HepG2 (cell line): ENCODE results near the gene EXOSC9. TPM values are rescaled to one million over a fixed set of nuclear protein-coding genes. Genes with fewer than 3 reads are reported as not detected.

Experiments used
- ATM ChIP-seq: fragments of 450-650 bp; IDR thresholded peaks from 2 replicates; pipeline ENCODE4 v1.7.1; 2017; ENCODE audit warnings: mild to moderate bottlenecking, borderline replicate concordance
- PLRG1 ChIP-seq: fragments of 450-650 bp; conservative IDR thresholded peaks from 2 replicates; pipeline ENCODE4 v1.6.1; 2016
- REL ChIP-seq: sonication (generic); formaldehyde crosslinking; conservative IDR thresholded peaks from 2 replicates; pipeline ENCODE4 v1.8.0; 2022; ENCODE audit warnings: mild to moderate bottlenecking, missing genetic modification reagents, moderate library complexity
- SP5 ChIP-seq: IDR thresholded peaks from 2 replicates; pipeline ENCODE4 v1.6.1; 2016; ENCODE audit warnings: low read depth, borderline replicate concordance
- TBP ChIP-seq: sonication (generic); formaldehyde crosslinking; IDR thresholded peaks from 2 replicates; pipeline ENCODE4 v1.5.0; 2020; ENCODE audit warnings: missing genetic modification reagents
- ZFP62 ChIP-seq: sonication (generic); formaldehyde crosslinking; IDR thresholded peaks from 2 replicates; pipeline ENCODE4 v1.4.0; 2020; ENCODE audit warnings: missing genetic modification reagents
- ZNF34 ChIP-seq: sonication (generic); formaldehyde crosslinking; IDR thresholded peaks from 2 replicates; pipeline ENCODE4 v1.4.0; 2020; ENCODE audit warnings: mild to moderate bottlenecking, missing genetic modification reagents, borderline replicate concordance
- ZNF792 ChIP-seq: IDR thresholded peaks from 2 replicates; pipeline ENCODE4 v1.6.1; 2016
- ZNF83 ChIP-seq: sonication (generic); formaldehyde crosslinking; IDR thresholded peaks from 2 replicates; pipeline ENCODE4 v1.4.0; 2020; ENCODE audit warnings: missing genetic modification reagents, mild to moderate bottlenecking, borderline replicate concordance
- polyA plus RNA-seq, 8 experiments: library from polyadenylated mRNA; depleted of rRNA in 3 of 8; stranded (reverse) in 7 of 8; unstranded in 1 of 8; fragments of >200 nt; fragmentation: Illumina TruSeq in 4 of 8; extraction: Trizol in 4 of 8; gene quantifications; 2 replicates each; pipeline versions ENCODE4 v1.2.1 to v1.2.3, GENCODE V29; 2011 to 2016; ENCODE audit warnings: low read depth in 4 of 8, missing spikeins in 1 of 8, mixed read lengths in 1 of 8; ENCODE audit not compliant: insufficient read depth in 1 of 8
- total RNA-seq, 5 experiments: library from RNA; depleted of rRNA; stranded (reverse); fragments of >200 nt; fragmentation: Illumina TruSeq; extraction: Trizol; gene quantifications; 2 replicates each; pipeline ENCODE4 v1.2.3, GENCODE V29; 2016; ENCODE audit warnings: low read depth in 1 of 5
- TF ChIP-seq, protein P1 (sequence below): sonication (generic); formaldehyde crosslinking; IDR thresholded peaks from 2 replicates; pipeline ENCODE4 v1.5.1; 2020; ENCODE audit warnings: mild to moderate bottlenecking, missing genetic modification reagents, moderate library complexity
- TF ChIP-seq, protein P2 (sequence below): sonication (generic); formaldehyde crosslinking; conservative IDR thresholded peaks from 2 replicates; pipeline ENCODE4 v1.8.0; 2022; ENCODE audit warnings: mild to moderate bottlenecking, moderate library complexity, missing genetic modification reagents

The EXOSC9 gene
- total and polyA plus RNA-seq, 2 of the 13 experiments (the other 11 are each of a cell fraction or from before 2014, with no cell fraction given): 26.0 to 48.0 TPM

DNA sequence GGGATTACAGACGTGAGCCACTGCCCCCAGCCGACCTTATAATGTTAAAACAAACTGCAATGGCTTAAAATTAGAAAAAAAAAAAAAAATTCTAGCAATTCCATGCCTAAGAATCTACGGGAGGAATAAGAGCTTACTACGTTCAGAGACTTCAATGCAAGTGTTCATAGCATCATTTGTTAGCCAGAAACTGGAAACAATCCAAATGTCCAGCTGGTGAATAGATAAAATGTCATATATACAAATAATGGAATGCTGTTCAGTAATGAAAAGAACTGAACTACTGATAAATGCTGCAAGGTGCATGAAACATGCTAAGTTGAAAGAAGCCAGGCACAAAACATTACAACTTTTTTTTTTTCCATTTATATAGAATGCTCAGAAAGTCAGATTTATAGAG, 5.3 kb downstream of the EXOSC9 start (continued):
- TF ChIP-seq, protein P1, sequence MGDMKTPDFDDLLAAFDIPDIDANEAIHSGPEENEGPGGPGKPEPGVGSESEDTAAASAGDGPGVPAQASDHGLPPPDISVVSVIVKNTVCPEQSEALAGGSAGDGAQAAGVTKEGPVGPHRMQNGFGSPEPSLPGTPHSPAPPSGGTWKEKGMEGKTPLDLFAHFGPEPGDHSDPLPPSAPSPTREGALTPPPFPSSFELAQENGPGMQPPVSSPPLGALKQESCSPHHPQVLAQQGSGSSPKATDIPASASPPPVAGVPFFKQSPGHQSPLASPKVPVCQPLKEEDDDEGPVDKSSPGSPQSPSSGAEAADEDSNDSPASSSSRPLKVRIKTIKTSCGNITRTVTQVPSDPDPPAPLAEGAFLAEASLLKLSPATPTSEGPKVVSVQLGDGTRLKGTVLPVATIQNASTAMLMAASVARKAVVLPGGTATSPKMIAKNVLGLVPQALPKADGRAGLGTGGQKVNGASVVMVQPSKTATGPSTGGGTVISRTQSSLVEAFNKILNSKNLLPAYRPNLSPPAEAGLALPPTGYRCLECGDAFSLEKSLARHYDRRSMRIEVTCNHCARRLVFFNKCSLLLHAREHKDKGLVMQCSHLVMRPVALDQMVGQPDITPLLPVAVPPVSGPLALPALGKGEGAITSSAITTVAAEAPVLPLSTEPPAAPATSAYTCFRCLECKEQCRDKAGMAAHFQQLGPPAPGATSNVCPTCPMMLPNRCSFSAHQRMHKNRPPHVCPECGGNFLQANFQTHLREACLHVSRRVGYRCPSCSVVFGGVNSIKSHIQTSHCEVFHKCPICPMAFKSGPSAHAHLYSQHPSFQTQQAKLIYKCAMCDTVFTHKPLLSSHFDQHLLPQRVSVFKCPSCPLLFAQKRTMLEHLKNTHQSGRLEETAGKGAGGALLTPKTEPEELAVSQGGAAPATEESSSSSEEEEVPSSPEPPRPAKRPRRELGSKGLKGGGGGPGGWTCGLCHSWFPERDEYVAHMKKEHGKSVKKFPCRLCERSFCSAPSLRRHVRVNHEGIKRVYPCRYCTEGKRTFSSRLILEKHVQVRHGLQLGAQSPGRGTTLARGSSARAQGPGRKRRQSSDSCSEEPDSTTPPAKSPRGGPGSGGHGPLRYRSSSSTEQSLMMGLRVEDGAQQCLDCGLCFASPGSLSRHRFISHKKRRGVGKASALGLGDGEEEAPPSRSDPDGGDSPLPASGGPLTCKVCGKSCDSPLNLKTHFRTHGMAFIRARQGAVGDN (CRISPR knock-in tag): no peak
- TF ChIP-seq ZNF792 (no peak), ZNF34 (CRISPR knock-in tag) (no peak), SP5 (no peak), PLRG1 (no peak), REL (CRISPR knock-in tag) (no peak), ZNF83 (CRISPR knock-in tag) (no peak), ATM (no peak), ZFP62 (CRISPR knock-in tag) (no peak), TBP (no peak)
- TF ChIP-seq, protein P2, sequence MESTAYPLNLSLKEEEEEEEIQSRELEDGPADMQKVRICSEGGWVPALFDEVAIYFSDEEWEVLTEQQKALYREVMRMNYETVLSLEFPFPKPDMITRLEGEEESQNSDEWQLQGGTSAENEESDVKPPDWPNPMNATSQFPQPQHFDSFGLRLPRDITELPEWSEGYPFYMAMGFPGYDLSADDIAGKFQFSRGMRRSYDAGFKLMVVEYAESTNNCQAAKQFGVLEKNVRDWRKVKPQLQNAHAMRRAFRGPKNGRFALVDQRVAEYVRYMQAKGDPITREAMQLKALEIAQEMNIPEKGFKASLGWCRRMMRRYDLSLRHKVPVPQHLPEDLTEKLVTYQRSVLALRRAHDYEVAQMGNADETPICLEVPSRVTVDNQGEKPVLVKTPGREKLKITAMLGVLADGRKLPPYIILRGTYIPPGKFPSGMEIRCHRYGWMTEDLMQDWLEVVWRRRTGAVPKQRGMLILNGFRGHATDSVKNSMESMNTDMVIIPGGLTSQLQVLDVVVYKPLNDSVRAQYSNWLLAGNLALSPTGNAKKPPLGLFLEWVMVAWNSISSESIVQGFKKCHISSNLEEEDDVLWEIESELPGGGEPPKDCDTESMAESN (CRISPR knock-in tag): no peak
